Glutamatergic neuron (in vitro differentiated cells): Measurements from ENCODE around the gene VEZF1. TPM values are rescaled to one million over a fixed set of nuclear protein-coding genes. Genes with fewer than 3 reads are reported as not detected.

ENCODE experiments used
- DNase-seq: peaks from one replicate; pipeline ENCODE4 v3.0.0; 2022
- H3K27ac Mint-ChIP-seq: one replicate; pipeline ENCODE4 v1.8.0; 2020; ENCODE audit warnings: mild to moderate bottlenecking, mixed read lengths, inconsistent platforms; ENCODE audit not compliant: unreplicated experiment
- H3K27me3 Mint-ChIP-seq: one replicate; pipeline ENCODE4 v1.8.0; 2020; ENCODE audit warnings: mild to moderate bottlenecking, moderate library complexity, mixed read lengths, inconsistent platforms; ENCODE audit not compliant: unreplicated experiment
- H3K36me3 Mint-ChIP-seq: one replicate; pipeline ENCODE4 v1.8.0; 2020; ENCODE audit warnings: mild to moderate bottlenecking, mixed read lengths, inconsistent platforms; ENCODE audit not compliant: unreplicated experiment
- H3K4me1 Mint-ChIP-seq: one replicate; pipeline ENCODE4 v1.8.0; 2020; ENCODE audit warnings: mild to moderate bottlenecking, low read depth, mixed read lengths, inconsistent platforms; ENCODE audit not compliant: unreplicated experiment
- H3K4me3 Mint-ChIP-seq: one replicate; pipeline ENCODE4 v1.8.0; 2020; ENCODE audit warnings: mild to moderate bottlenecking, mixed read lengths, inconsistent platforms; ENCODE audit not compliant: unreplicated experiment
- H3K9me3 Mint-ChIP-seq: one replicate; pipeline ENCODE4 v1.8.0; 2020; ENCODE audit warnings: mild to moderate bottlenecking, moderate library complexity, mixed read lengths, inconsistent platforms; ENCODE audit not compliant: unreplicated experiment
- total RNA-seq: library from RNA; stranded (reverse); fragmentation: NEBNext Ultra II Directional; extraction: Animal tissue kit (Norgen Biotek cat#: 25700); gene quantifications from one replicate; pipeline ENCODE4 v1.2.1, GENCODE V29; 2021; ENCODE audit not compliant: unreplicated experiment
- TF ChIP-seq, protein P1 (sequence below): fragments of 200-600 bp; sonication (generic); IDR thresholded peaks from one replicate; pipeline ENCODE4 v1.5.0; 2021; ENCODE audit not compliant: partially characterized antibody, unreplicated experiment

The VEZF1 gene
- total RNA-seq, 1 donor from 2014 or later, result 88.3 TPM

DNA sequence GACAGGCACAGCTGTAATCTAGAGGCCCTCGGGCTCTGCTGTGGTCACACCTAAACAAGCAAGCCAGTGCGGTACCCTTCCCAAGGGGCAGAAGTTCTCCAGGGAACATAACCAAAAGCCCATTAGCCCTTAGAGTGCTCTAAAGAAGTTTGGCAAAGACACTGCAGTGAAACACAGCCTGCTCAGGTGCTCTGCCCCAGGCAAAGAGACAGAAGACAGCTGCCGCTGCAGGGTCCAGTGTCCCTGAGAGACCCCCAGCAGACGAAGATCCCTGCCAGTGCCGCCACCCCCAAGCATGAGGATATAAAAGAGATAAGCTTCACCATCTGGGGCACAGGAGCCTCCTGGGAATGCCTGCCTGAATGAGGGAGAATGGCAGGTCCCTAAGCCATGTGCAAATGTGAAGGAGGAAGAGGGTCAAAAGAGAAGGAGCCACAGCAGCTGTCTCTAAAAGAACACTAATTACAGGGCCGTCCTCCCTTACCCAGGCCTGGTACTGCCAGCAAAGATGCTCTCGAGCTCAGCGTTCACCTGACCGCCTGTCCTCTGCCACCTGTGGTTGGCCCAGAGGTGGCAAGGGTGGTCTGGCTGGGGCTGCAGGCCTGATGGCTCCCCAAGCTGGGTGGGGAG is 62.6 kb downstream of the VEZF1 start:
- Mint-ChIP-seq H3K27me3 (peaks cover 2% of the 10 kb centered on the region), H3K9me3 (peaks cover 7% of the 10 kb centered on the region), H3K4me1 (peaks cover 26% of the 10 kb centered on the region), H3K36me3 (no peaks in the 10 kb centered on the region), H3K27ac (no peak overlapping the region), H3K4me3 (peak overlapping the region; percentile 65)
- TF ChIP-seq, protein P1, sequence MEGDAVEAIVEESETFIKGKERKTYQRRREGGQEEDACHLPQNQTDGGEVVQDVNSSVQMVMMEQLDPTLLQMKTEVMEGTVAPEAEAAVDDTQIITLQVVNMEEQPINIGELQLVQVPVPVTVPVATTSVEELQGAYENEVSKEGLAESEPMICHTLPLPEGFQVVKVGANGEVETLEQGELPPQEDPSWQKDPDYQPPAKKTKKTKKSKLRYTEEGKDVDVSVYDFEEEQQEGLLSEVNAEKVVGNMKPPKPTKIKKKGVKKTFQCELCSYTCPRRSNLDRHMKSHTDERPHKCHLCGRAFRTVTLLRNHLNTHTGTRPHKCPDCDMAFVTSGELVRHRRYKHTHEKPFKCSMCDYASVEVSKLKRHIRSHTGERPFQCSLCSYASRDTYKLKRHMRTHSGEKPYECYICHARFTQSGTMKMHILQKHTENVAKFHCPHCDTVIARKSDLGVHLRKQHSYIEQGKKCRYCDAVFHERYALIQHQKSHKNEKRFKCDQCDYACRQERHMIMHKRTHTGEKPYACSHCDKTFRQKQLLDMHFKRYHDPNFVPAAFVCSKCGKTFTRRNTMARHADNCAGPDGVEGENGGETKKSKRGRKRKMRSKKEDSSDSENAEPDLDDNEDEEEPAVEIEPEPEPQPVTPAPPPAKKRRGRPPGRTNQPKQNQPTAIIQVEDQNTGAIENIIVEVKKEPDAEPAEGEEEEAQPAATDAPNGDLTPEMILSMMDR, result no peak
- peak; percentile 51 for DNase-seq

DNA sequence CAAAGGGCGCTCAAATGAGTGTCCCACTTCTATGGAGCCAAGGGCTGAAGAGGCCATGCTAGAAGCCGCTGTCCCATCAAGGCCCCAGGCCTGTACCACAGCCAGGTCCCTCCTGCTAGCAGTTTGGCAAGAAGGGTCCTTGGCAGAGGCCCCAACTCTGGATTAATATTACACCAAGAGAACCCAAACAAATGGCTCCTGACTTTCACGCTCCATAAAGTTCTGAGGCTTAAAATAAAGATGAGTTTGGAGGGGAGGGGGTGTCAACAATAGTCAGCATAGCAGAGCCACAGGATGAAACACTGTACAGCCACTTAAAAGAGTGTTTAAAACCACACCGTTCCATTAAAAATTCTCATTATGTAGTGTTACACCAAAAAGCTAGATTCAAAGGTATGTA is 63.4 kb downstream of the VEZF1 start:
- H3K27me3 Mint-ChIP-seq, result peaks cover 2% of the 10 kb centered on the region
- H3K4me3 Mint-ChIP-seq, result peak overlapping the region; percentile 65
- DNase-seq, result no peak
- no peak overlapping the region for H3K27ac Mint-ChIP-seq
- no peaks in the 10 kb centered on the region for H3K36me3 Mint-ChIP-seq
- peaks cover 7% of the 10 kb centered on the region for H3K9me3 Mint-ChIP-seq
- TF ChIP-seq, protein P1, result no peak
- peaks cover 24% of the 10 kb centered on the region for H3K4me1 Mint-ChIP-seq

Other genes starting within 250 kb of the VEZF1 start
- gene CCDC182, start 243.0 kb downstream of the VEZF1 start, total RNA-seq, result not detected
- gene MRPS23, start 138.2 kb downstream of the VEZF1 start, total RNA-seq, result 50.0 TPM
- 22.9 TPM for gene CUEDC1, start 32.8 kb downstream of the VEZF1 start, total RNA-seq
- gene SRSF1, start 19.0 kb upstream of the VEZF1 start, total RNA-seq, result 227 TPM
- gene DYNLL2, start 95.2 kb upstream of the VEZF1 start, total RNA-seq, result 80.4 TPM
- not detected for gene OR4D1, start 160.1 kb upstream of the VEZF1 start, total RNA-seq
- not detected for gene OR4D2, start 178.7 kb upstream of the VEZF1 start, total RNA-seq
- gene EPX, start 204.5 kb upstream of the VEZF1 start, total RNA-seq, result not detected
- gene MKS1, start 231.0 kb upstream of the VEZF1 start, total RNA-seq, result 41.8 TPM